Right atrium auricular region (tissue), 2 donors: ENCODE measurements around the gene SPTLC3. TPM values are rescaled to one million over a fixed set of nuclear protein-coding genes. Genes with fewer than 3 reads are reported as not detected.

Experiments
- DNase-seq: peaks from one replicate; pipeline ENCODE4 v3.0.0-alpha.2; 2019; ENCODE audit warnings: low spot score
- H3K27ac ChIP-seq, 2 donors: fragments of 200-600 bp; sonication (generic); 1 replicate in 1 of 2; 2 replicates in 1 of 2; pipeline ENCODE4 v1.5.1; 2016 to 2019
- H3K27me3 ChIP-seq, 2 donors: fragments of 200-600 bp; sonication (generic); one replicate each; pipeline versions ENCODE4 v1.5.1 to v1.6.0; 2017 to 2019
- H3K36me3 ChIP-seq: fragments of 200-600 bp; sonication (generic); one replicate; pipeline ENCODE4 v1.5.1; 2016
- H3K4me1 ChIP-seq, 2 donors: fragments of 200-600 bp; sonication (generic); one replicate each; pipeline versions ENCODE4 v1.5.1 to v1.6.0; 2017 to 2019
- H3K4me3 ChIP-seq, 2 donors: fragments of 200-600 bp; sonication (generic); 1 replicate in 1 of 2; 2 replicates in 1 of 2; pipeline ENCODE4 v1.5.1; 2017 to 2019; ENCODE audit warnings: mild to moderate bottlenecking in 1 of 2, moderate library complexity in 1 of 2
- H3K9me3 ChIP-seq, 2 donors: fragments of 200-600 bp; sonication (generic); one replicate each; pipeline ENCODE4 v1.5.1; 2019
- CTCF ChIP-seq, 2 donors: fragments of 200-600 bp; sonication (generic); IDR thresholded peaks; one replicate each; pipeline ENCODE4 v1.5.1; 2019; ENCODE audit warnings: antibody characterized with exemption in 2 of 2
- total RNA-seq, 2 donors: library from RNA; depleted of rRNA; stranded (reverse); fragments of >200 nt; gene quantifications; one replicate each; pipeline ENCODE4 v1.1.0, GENCODE V29; 2016

Gene SPTLC3
- total RNA-seq, 2 donors from 2014 or later = 2.8 to 4.2 TPM

- H3K4me3 ChIP-seq = no peak overlapping the region
- H3K27ac ChIP-seq = no peak overlapping the region
- DNase-seq = no peak
- peaks cover 0 to 14% of the 10 kb centered on the region in 2 donors for H3K9me3 ChIP-seq
- H3K36me3 ChIP-seq = no peaks in the 10 kb centered on the region
- H3K4me1 ChIP-seq = peaks cover 0 to 6% of the 10 kb centered on the region in 2 donors
- H3K27me3 ChIP-seq = no peaks in the 10 kb centered on the region
- TF ChIP-seq CTCF (IDR thresholded peaks at IDR 0.05) = no peak
These were observed 9.2 kb downstream of the SPTLC3 start for GRCh38 chr20:13017883-13018535.

- peaks cover 0 to 14% of the 10 kb centered on the region in 2 donors for H3K9me3 ChIP-seq
- H3K27ac ChIP-seq = no peak overlapping the region
- peaks cover 0 to 5% of the 10 kb centered on the region in 2 donors for H3K4me1 ChIP-seq
- no peak for DNase-seq
- H3K27me3 ChIP-seq = no peaks in the 10 kb centered on the region
- no peak overlapping the region for H3K4me3 ChIP-seq
- no peak for TF ChIP-seq CTCF (IDR thresholded peaks at IDR 0.05)
- H3K36me3 ChIP-seq = no peaks in the 10 kb centered on the region
These were observed 12.6 kb downstream of the SPTLC3 start for GRCh38 chr20:13021205-13021970.

- DNase-seq = no peak
- H3K36me3 ChIP-seq = no peaks in the 10 kb centered on the region
- H3K27me3 ChIP-seq = no peaks in the 10 kb centered on the region
- H3K27ac ChIP-seq = no peak overlapping the region
- peaks cover 0 to 14% of the 10 kb centered on the region in 2 donors for H3K9me3 ChIP-seq
- peaks cover 0 to 5% of the 10 kb centered on the region in 2 donors for H3K4me1 ChIP-seq
- no peak overlapping the region for H3K4me3 ChIP-seq
- no peak for TF ChIP-seq CTCF (IDR thresholded peaks at IDR 0.05)
These were observed 13.8 kb downstream of the SPTLC3 start for GRCh38 chr20:13022401-13023155.

GRCh38 chr20:13024596-13024995, 15.8 kb downstream of the SPTLC3 start:
- peaks cover 0 to 14% of the 10 kb centered on the region in 2 donors for H3K9me3 ChIP-seq
- no peak for DNase-seq
- peaks cover 0 to 10% of the 10 kb centered on the region in 2 donors for H3K4me1 ChIP-seq
- no peaks in the 10 kb centered on the region for H3K27me3 ChIP-seq
- no peak overlapping the region for H3K4me3 ChIP-seq
- no peak overlapping the region for H3K27ac ChIP-seq
- H3K36me3 ChIP-seq = no peaks in the 10 kb centered on the region
- TF ChIP-seq CTCF (IDR thresholded peaks at IDR 0.05) = no peak

GRCh38 chr20:13025181-13025580, 16.4 kb downstream of the SPTLC3 start:
- no peak for DNase-seq
- Histone ChIP-seq H3K9me3 (peaks cover 0 to 14% of the 10 kb centered on the region in 2 donors), H3K4me1 (peaks cover 0 to 15% of the 10 kb centered on the region in 2 donors), H3K36me3 (no peaks in the 10 kb centered on the region), H3K4me3 (no peak overlapping the region), H3K27ac (no peak overlapping the region), H3K27me3 (no peaks in the 10 kb centered on the region)
- no peak for TF ChIP-seq CTCF (IDR thresholded peaks at IDR 0.05)
